Activated CD4-positive, alpha-beta T cell treated with anti-CD3 and anti-CD28 coated beads, Interleukin-2, amount 50 U/mL, for 48 hours (primary cell): ENCODE results near the gene NDUFA11.

Source experiments
- DNase-seq, 2 experiments: peaks; one replicate each; pipeline ENCODE4 v3.0.0-alpha.2; 2020

Gene NDUFA11

DNA sequence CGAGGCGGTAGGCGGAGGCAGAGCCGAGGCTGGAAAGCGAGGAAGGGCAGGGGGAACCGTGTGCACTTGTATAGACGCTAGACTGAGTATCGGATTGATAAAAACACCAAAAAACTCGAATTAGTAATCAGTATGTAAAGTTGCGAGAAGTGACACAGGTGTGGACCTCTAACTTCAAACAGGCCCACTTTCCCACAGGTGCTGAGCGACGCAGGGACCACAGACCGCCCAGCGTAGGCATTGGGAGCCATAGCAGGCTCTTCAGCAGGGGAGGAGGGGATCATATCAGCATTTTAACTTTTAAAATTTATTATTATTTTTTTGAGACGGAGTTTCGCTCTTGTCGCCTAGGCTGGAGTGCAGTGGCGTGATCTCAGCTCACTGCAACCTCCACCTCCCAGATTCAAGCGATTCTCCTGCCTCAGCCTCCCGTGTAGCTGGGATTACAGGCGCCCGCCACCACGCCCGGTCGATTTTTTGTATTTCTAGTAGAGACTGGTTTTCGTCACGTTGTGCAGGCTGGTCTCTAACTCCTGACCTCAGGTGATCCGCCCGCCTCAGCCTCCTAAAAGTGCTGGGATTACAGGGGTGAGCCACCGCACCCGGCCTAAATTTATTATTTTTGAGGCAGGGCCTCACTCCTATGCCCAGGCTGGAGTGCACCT is 1.7 kb upstream of the NDUFA11 start:
- DNase-seq = no peak

- peak; percentile 100 for DNase-seq
Observed at GRCh38 chr19:5904352-5905113, 943 bp upstream of the NDUFA11 start, which contains the start of gene VMAC. TSS of gene VMAC (plus strand) at chr19:5904872. CDS start at chr19:5904891, 19 bp downstream.

GRCh38 chr19:5903056-5903623 is 450 bp downstream of the NDUFA11 start:
- DNase-seq = no peak

GRCh38 chr19:5900976-5901375 is 2.6 kb downstream of the NDUFA11 start:
- no peak for DNase-seq

- DNase-seq = no peak
Observed at GRCh38 chr19:5899728-5900526, 3.7 kb downstream of the NDUFA11 start.

DNA sequence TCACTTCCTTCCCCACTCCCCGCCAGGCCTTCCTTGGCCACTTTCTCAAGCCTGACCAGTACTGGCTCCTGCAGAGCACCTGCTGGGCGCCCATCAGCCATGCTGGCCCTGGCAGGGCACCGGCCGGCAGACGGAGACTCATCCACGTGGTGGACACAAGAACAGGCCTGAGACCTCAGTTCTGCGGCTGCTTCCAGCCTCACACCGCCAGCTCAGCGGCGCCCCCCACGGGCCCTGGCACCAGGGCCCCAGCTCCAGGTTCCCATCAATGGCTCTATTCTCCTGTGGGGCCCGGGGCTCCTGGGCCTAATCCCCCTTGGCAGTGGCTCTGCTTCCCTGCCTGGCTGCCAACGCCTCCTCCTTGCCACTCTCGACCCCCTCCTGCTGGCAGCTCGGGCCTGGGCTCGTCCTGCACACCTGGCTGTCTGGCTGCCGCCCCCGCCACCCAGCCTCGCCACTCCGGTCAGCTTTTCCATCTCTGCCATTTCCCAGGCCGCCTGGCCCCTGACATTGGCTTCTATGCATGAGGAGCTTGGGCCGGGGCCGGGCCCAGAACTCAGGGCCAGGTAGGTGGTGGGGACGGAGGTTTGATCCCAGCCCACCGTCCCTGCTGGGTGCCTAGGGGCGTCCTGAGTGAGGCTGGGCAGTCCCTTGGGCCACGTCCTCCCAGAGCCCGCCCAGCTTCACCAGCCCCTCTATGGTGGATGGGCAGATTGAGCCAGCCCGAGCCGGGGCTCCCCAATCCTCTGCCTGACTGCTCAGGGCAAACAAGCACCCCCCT is 6.2 kb downstream of the NDUFA11 start:
- no peak for DNase-seq

DNA sequence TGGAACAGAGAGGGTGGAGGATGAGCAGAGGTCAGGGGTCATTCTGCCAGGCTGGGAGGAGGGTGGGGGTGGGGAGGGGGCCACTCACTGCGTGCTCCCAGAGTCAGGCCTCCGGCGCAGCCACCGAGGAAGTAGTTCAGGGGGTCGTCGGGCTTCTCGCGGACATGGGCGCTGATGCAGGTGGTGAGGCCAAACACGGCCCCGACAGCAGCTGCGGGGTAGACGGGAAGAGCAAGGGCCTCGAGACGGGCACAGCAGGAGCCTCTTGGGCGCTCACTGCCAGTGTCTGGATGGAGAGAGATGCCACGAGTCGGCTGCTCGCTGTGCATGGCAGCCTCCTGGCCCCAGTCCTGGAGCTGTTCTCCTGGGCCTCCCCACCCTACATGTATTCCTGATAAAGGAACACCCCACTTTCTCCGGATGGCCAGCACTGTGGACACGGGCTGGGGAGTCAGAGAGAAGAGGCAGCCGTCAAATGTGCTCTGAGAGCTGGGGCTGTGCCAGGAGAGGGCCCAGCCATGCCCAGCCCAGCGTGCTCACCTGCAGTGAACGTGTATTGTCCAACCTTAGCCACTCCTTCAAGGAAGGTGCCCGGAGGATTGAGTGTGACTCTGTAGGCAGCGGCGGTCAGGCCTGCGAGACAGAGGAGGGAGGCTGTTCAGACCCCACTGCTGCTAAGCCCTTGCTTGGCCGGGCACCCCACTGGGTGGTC is 7.1 kb downstream of the NDUFA11 start:
- DNase-seq = no peak

DNA sequence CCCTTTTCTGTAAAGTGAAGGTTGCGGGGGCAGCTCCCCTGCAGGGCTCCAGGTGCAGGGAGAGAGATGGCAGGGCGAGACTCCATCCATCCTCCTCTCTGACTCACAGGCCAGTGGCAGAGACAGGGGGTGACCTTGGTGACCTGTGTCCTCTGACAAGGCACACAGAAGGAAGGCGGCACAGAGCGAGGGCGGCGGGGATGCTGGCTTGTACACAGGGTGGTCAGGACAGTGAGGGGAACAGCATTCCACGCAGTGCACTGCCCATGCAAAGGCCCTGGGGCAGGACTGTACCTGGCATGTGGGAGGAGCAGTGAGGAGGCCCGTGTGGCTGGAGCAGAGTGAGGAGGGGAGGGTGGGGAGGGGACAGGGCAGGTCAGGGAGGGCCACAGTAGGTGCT is 7.7 kb downstream of the NDUFA11 start:
- no peak for DNase-seq

DNA sequence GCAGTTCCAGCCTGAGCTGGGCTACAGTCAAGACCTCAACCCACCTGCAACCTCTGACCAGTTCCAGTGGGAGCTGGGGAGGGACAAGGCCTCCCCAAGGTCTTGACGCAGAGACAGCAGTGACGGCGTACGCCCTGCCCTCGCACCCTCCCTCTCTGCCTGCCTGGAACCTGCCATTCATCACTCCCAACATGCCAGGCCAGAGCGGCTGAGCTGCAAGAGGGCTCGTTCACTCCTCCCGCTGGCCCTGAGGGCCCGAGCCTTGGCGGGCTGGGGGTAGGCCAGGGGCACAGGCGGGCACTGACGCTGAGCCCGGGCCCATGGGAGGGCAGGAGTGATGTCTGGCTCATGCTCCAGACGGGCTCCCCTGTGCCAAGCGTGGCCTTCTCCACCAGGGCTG is 8.2 kb downstream of the NDUFA11 start:
- no peak for DNase-seq

DNA sequence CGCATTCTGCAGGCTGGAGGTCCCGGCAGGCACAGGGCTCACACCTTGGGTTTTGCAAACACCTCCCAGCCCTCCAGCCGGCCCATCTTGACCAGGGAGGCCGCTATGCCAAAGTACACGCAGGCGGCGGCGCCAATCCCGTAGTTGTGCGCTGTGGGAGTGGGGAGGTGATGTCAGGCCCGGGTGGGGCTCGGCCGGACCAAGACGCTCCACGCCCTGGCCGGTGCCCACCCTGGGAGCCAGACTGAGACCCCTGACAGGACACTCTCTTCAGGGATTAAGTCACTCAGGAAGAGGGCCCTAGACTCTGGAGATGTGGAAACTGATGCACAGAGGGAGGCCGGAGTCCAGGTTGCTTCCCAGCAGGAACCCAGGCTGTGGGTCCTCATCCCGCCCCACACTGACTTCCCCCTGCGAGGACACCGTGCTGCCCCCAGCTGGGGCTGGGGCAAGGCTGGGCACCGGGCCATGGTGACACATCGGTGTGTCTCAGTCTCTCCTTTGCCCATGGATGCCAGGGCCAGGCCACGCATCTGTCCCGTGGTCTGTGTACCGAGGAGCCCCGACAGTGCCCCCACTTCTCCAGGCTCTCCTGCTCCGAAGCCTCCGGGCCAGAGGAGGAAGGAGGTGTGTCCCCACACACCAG is 8.8 kb downstream of the NDUFA11 start:
- DNase-seq = no peak

DNA sequence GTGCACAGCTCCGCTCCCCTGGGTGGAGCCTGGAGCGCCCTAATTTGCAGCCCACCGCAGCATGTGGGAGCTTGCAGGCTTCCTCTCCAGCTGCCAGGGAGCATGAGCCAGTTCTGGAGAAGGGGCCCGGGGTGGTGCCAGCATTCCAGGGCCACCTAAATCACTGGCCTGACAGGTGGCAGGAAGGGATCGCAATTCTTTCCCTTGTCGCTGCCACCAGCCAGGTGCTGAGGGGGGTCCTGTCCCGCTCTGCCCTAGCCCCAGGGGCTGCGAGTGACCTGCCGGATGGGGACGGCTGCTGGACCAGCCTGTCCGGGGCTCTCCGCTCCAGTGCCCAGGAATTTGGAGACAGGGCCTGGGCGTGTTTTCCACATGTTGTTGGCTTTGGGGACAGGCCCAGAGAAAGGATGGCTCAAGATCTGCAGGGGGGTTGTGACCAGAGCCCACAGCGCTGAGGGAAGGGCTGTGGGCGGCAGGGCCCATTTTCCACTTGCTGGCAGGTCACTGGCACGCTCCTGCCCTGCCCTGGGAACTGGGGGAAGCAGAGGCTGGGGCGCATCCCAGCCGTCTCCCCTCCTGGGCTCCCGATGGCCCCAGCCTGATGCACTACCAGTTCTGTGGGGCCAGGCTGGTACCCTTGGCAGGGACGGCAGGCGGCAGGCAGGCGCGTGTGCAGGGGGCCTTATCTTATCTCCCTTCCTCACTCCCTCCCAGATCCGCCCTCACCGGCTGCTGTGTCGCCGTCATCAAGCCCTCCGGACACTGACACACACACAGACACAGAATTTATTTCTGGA is 9.5 kb downstream of the NDUFA11 start:
- DNase-seq = no peak

GRCh38 chr19:5893296-5893903 is 10.2 kb downstream of the NDUFA11 start:
- no peak for DNase-seq

- no peak for DNase-seq
Observed at GRCh38 chr19:5892772-5893275, 10.8 kb downstream of the NDUFA11 start.

DNA sequence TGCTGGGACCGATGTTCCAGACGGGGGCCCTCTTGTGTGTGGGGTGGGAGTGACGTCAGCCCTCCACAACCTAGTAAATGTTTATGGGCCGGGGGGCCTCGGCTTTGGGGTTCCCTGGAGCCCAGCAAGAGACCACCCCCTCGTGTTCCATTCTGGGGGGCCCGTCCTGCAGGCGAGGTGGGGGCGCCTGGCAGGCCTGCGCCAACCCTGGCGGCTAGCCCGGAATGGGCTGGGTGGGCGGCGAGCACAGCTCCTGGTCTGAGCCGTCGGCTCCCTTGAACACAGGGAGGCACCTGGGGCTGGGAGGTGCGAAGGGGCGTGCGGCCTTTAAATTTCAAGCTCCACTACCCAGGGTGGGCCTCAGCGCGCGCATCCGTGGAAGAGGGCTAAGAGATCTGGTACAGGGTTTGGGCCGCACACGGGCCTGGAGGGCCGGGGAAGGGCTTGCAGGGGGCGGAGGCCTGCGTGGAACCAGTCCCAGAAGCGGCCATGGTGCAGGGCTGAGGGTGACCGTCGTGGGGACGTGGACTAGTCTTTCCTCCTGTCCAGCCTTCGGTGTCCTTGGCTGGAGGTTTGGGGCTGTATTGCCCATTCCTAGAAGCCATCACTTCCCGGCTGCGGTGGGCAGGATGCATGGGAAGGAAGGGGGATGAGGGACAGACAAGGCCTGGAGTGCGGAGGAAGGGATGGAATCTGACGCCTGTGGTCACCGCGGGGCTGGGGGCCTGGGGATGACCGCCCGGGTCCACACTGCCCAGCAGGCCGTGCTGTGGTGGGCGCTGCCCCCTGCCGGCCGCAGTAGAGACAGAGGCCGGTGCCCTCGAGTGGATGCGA is 11.4 kb downstream of the NDUFA11 start:
- DNase-seq = peak; percentile 26 to 29

DNA sequence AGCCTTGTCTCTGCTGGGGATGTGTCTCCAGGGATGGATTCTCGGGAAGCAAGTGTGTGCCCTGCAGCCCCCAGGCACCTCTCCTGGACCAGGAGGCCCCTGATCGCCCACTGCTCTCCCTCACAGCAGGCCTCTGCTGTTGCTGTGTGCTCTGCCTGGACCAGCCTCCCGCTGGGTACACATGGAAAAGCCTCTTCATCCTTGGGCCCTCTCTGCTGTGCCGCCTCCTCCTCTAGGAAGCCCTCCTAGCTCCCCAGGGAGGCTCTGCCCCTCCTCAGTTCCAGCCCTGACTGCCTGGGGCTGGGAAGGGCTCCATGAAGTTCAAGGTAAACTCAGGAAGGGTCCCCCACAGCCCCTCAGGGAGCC is 12.0 kb downstream of the NDUFA11 start:
- no peak for DNase-seq

DNA sequence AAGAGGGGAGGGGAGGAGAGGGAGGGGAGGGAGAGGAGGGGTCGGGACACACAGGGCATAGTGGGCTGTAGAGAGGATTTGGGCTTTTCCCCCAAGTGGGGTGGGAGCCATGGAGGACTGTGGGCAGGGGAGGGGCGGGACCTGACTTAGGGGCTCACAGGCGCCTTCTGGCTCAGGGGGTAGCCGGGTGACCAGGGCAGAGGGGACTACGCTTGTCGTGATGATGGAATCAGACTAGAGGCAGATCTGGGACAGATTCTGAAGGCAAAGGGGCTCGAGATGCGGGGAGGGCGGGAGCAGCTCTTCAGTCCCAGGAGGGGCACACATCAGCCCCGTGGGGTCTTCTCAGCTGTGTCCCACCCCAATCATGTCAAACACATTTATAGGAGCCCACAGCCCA is 13.5 kb downstream of the NDUFA11 start:
- DNase-seq = no peak

DNA sequence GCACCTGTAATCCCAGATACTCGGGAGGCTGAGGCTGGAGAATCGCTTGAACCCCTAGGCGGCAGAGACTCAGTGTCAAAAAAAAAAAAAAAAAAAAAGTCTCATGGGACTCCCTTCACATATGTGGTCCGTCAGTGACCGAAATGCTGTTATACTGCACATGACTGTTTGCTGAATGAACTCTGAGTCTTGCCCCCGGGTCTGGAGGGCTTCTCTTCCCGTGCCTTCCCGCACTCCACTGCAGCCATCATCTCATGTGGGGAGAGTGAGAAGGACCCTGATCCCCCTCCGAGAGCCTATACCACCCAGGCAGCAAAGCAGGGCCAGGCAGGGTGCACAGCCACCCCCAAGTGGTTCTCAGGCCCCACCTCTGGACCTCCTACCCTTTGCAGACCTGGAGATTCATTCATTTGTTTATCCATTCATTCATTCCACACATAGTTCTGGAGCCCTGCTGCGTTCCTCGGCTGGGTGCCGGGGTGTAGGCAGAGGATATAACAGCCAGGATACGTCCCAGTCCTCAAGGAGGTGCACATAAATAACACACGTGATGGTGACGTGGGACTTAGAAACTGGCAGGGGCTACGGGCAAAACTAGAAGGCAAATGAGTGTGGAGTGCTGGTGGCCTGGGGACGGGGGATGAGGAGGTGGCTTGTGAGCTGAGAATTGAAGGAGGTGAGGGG is 14.2 kb downstream of the NDUFA11 start:
- no peak for DNase-seq
